Measurements from ENCODE around the gene MACROD2.

Gene MACROD2

GRCh38 chr20:15171016-15171415 lies 1175.7 kb downstream of the MACROD2 start:
- TF ChIP-seq CTCF (IDR thresholded peaks at IDR 0.05; ENCODE audit: borderline replicate concordance, insufficient read depth, low read depth, low read length): no peak
- H3K4me3 ChIP-seq (ENCODE audit: low read depth, low read length): no peak overlapping the region

DNA sequence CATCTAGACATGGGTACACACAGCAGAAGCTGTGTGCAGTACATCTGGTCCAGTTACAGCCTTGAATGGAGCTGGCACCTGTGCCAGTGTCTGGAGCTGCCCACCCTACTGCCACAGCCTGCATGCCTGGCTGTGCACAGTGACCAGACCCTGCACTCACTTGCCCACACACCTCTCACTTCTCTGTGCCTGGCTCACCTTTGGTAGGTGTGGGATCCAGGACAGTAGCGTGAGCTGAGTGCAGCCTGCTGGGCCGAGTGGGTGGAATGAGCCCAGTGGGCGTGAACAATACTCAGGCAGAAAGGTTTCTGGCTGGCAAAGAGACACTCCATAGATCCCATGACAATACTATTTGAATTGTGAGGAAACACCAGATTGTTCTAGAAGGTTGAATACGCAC lies 1181.6 kb downstream of the MACROD2 start:
- no peak for TF ChIP-seq CTCF (IDR thresholded peaks at IDR 0.05; ENCODE audit: borderline replicate concordance, insufficient read depth, low read depth, low read length)
- H3K4me3 ChIP-seq (ENCODE audit: low read depth, low read length): no peak overlapping the region

DNA sequence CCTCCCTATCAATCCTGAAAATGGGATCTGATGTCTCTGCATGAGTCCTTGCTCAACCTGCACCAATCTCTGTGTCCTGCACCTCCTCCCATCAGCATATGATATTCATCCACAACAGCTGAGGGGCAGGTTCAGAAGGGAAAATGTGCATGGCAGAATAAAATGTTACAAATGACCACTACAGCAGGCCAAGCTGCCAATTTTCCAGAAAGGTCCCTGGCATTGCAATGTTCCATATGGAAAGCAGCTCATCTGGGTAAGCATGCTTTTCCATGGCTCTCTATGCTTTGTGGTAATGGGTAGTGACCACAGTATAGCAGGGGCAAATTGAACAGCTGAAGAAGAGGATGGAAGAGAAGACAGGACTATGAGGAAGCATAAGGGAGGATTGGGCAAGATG lies 1183.3 kb downstream of the MACROD2 start:
- H3K4me3 ChIP-seq (ENCODE audit: low read depth, low read length): no peak overlapping the region
- no peak for TF ChIP-seq CTCF (IDR thresholded peaks at IDR 0.05; ENCODE audit: borderline replicate concordance, insufficient read depth, low read depth, low read length)

- H3K4me3 ChIP-seq (ENCODE audit: low read depth, low read length): no peak overlapping the region
- no peak for TF ChIP-seq CTCF (IDR thresholded peaks at IDR 0.05; ENCODE audit: borderline replicate concordance, insufficient read depth, low read depth, low read length)
These were observed 1184.1 kb downstream of the MACROD2 start for GRCh38 chr20:15179381-15179780.

- TF ChIP-seq CTCF (IDR thresholded peaks at IDR 0.05; ENCODE audit: borderline replicate concordance, insufficient read depth, low read depth, low read length): no peak
These were observed 1184.5 kb downstream of the MACROD2 start for GRCh38 chr20:15179781-15180180.

GRCh38 chr20:15185322-15185721 lies 1190.0 kb downstream of the MACROD2 start:
- no peak for TF ChIP-seq CTCF (IDR thresholded peaks at IDR 0.05; ENCODE audit: borderline replicate concordance, insufficient read depth, low read depth, low read length)
- H3K4me3 ChIP-seq (ENCODE audit: low read depth, low read length): no peak overlapping the region

More at GRCh38 chr20:15179781-15180180, 1184.5 kb downstream of the MACROD2 start:
- H3K4me3 ChIP-seq (ENCODE audit: low read depth, low read length): no peak overlapping the region

DNA sequence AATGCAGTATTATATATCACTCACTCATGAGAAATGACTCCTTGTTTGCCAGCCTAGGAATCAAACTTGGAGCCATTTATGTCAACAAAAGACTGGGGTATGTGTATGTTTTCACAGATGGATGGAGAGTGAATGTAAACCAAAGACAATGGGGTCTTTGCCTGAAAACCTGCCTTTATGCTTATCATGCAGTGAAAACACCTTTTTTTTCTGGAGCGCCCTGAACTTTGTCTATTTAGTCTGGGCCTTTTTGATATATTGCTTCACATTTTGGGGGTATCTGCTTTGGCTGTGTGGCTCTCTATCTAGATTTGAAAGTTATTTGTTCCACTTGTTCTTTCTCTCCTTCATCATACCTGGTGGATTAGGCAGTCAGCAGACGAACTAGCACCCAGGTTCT lies 1190.6 kb downstream of the MACROD2 start:
- H3K4me3 ChIP-seq (ENCODE audit: low read depth, low read length): no peak overlapping the region
- TF ChIP-seq CTCF (IDR thresholded peaks at IDR 0.05; ENCODE audit: borderline replicate concordance, insufficient read depth, low read depth, low read length): no peak

All from GM12875 (cell line).